CD4-positive, alpha-beta T cell (primary cell): ENCODE measurements around the gene FGR. TPM values are rescaled to one million over a fixed set of nuclear protein-coding genes. Genes with fewer than 3 reads are reported as not detected.
A peak's percentile ranks its signal among the peaks of the same experiment; 100 is the strongest.

ENCODE experiments used
- ATAC-seq: fragments of 200-7000 bp; cut with Tn5 transposase; one replicate; pipeline ENCODE4 v1.10.0; 2022; ENCODE audit warnings: mild to moderate bottlenecking; ENCODE audit not compliant: poor library complexity
- CTCF ChIA-PET: fragments of 350-600 bp; sonication (Branson Sonifier 250); formaldehyde crosslinking; loops from one replicate; lab custom pipeline; 2021; ENCODE audit warnings: antibody characterized with exemption, inconsistent platforms; lab: Charles Lee
- POLR2A ChIA-PET: fragments of 350-600 bp; sonication (Branson Sonifier 250); formaldehyde crosslinking; loops from one replicate; lab custom pipeline; 2021; ENCODE audit warnings: antibody characterized with exemption, inconsistent platforms; lab: Charles Lee
- DNase-seq, 14 experiments: peaks; one replicate each; pipeline ENCODE4 v3.0.0-alpha.2; 2013 to 2020; ENCODE audit warnings: mixed read lengths in 2 of 14
- H3K27ac ChIP-seq, 2 donors: one replicate each; pipeline versions ENCODE4 v1.5.1 to v1.7.0; 2013; ENCODE audit warnings: low read length in 2 of 2, low read depth in 1 of 2, mild to moderate bottlenecking in 1 of 2
- H3K27me3 ChIP-seq, 2 experiments: 1 replicate in 1 of 2; 2 replicates in 1 of 2; pipeline versions ENCODE4 v1.6.1 to v1.7.0; 2013; ENCODE audit warnings: low read length in 2 of 2, control low read depth in 1 of 2, mild to moderate bottlenecking in 1 of 2, moderate library complexity in 1 of 2; ENCODE audit not compliant: insufficient read depth in 2 of 2, control insufficient read depth in 1 of 2
- H3K36me3 ChIP-seq: one replicate; pipeline ENCODE4 v1.6.1; 2013; ENCODE audit warnings: low read length, control low read depth; ENCODE audit not compliant: insufficient read depth
- H3K4me1 ChIP-seq: one replicate; pipeline ENCODE4 v1.6.1; 2013; ENCODE audit warnings: low read length, control low read depth; ENCODE audit not compliant: insufficient read depth
- H3K4me3 ChIP-seq: one replicate; pipeline ENCODE4 v1.5.1; 2013; ENCODE audit warnings: mild to moderate bottlenecking, low read length, moderate library complexity
- H3K9me3 ChIP-seq, 2 experiments: 1 replicate in 1 of 2; 2 replicates in 1 of 2; pipeline versions ENCODE4 v1.6.1 to v1.7.0; 2013; ENCODE audit warnings: low read length in 2 of 2, mild to moderate bottlenecking in 2 of 2, control low read depth in 1 of 2, moderate library complexity in 1 of 2; ENCODE audit not compliant: control insufficient read depth in 1 of 2, insufficient read depth in 1 of 2
- H3K27ac Mint-ChIP-seq: one replicate; pipeline ENCODE4 v1.8.0; 2020; ENCODE audit warnings: mixed read lengths
- H3K27me3 Mint-ChIP-seq: one replicate; pipeline ENCODE4 v1.8.0; 2021; ENCODE audit warnings: mixed read lengths
- H3K36me3 Mint-ChIP-seq: one replicate; pipeline ENCODE4 v1.8.0; 2021; ENCODE audit warnings: low read depth, mixed read lengths
- H3K4me1 Mint-ChIP-seq: one replicate; pipeline ENCODE4 v1.8.0; 2021; ENCODE audit warnings: low read depth, mixed read lengths
- H3K4me3 Mint-ChIP-seq: one replicate; pipeline ENCODE4 v1.8.0; 2020; ENCODE audit warnings: mild to moderate bottlenecking, mixed read lengths
- H3K9me3 Mint-ChIP-seq: one replicate; pipeline ENCODE4 v1.8.0; 2020; ENCODE audit warnings: mixed read lengths
- intact Hi-C, 2 experiments: fragments of 100-400 bp; cut with DNase I in 1 of 2; cut with micrococcal nuclease in 1 of 2; formaldehyde crosslinking; loops; one replicate each; pipeline versions ENCODE4 v1.15.1 to v1.9.0; 2023 to 2025; cut with DNase I, micrococcal nuclease
- total RNA-seq, 174 experiments: library from RNA in 2 of 174; stranded (reverse) in 2 of 174; gene quantifications; one replicate each; pipeline ENCODE4 v1.2.3 and lab custom pipeline; 2021 to 2026
- TF ChIP-seq, protein P1 (sequence below): fragments of 200-600 bp; IDR thresholded peaks from one replicate; pipeline ENCODE4 v1.8.0; 2022; ENCODE audit warnings: antibody characterized with exemption, mild to moderate bottlenecking

FGR gene
- total RNA-seq, 2 experiments from 2014 or later: 3.0 to 3.2 TPM

DNA sequence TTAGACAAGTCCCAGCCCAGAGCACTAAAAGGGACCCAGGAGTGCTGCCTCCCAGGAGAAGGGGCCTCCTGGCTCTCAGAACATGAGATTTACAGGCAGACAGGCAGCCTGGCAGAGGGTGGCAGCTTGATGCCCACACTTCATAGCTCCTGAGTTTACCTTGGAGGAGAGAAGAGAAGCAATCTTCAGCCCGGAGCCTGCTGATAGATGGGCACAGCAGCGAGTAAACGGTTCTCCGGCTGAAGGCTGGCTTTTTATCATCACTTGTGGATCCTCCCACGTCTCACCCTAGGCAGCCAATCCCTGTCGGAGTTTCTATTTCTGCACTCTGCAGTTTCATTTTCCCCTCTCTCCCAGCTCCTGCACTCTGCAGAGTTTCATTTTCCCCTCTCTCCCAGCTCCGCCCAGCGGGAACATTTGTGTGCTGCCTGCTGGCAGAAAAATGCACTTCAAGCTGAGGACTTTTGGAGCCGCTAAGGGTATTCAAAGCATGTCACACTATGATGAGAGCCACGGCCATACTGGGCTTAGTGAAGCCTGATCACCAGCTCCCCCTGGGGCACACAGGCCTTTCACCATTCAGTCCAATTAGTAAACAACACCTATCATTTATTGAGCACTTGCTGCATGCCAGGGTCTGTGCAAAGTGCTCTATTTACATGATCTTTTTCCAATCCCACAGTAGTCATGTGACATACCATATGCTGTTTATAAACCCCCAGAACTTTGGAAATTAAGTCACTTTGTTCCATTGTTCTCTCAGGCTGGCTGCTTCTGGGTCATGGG, 37.2 kb upstream of the FGR start, which contains the start of gene IFI6:
Gene IFI6, minus strand, starts transcription at position 229 of the 786 bp plus-strand sequence. CDS start 2,878 bp downstream, outside the sequence.
- DNase-seq (peak; percentile 56 to 92 (median 68)), ATAC-seq (peak; percentile 90)
- Histone ChIP-seq H3K27ac (peak within 1 kb of the TSS; percentile 85 to 91), H3K4me1 (peaks cover 40% of the 10 kb centered on the region), H3K4me3 (peak within 1 kb of the TSS; percentile 69), H3K9me3 (no peaks in the 10 kb centered on the region), H3K27me3 (no peaks in the 10 kb centered on the region), H3K36me3 (peaks cover 4% of the 10 kb centered on the region)
- Mint-ChIP-seq H3K27ac (peak within 1 kb of the TSS; percentile 85), H3K4me1 (peaks cover 39% of the 10 kb centered on the region), H3K27me3 (no peaks in the 10 kb centered on the region), H3K4me3 (peak within 1 kb of the TSS; percentile 92), H3K36me3 (peaks cover 11% of the 10 kb centered on the region), H3K9me3 (no peaks in the 10 kb centered on the region)
- CTCF ChIA-PET: interaction anchor here (0.7 to 4.0 kb wide), 4 partner anchors 10 to 116 kb away, joined by 3 to 44 read pairs (median 10); partner anchors contain the start of gene FAM76A
- POLR2A ChIA-PET: interaction anchor here (0.7 to 2.0 kb wide), 13 partner anchors 9 to 561 kb away, joined by 3 to 27 read pairs (median 5); partner anchors contain the start of genes AHDC1, DNAJC8, FAM76A and STX12
- intact Hi-C loops: loop anchor here (2.0 to 5.0 kb wide), 3 partner anchors 53 to 101 kb away; partner anchors contain the start of genes STX12 (in 2 of the 2) and FAM76A (in 1 of the 2)
- TF ChIP-seq, protein P1, sequence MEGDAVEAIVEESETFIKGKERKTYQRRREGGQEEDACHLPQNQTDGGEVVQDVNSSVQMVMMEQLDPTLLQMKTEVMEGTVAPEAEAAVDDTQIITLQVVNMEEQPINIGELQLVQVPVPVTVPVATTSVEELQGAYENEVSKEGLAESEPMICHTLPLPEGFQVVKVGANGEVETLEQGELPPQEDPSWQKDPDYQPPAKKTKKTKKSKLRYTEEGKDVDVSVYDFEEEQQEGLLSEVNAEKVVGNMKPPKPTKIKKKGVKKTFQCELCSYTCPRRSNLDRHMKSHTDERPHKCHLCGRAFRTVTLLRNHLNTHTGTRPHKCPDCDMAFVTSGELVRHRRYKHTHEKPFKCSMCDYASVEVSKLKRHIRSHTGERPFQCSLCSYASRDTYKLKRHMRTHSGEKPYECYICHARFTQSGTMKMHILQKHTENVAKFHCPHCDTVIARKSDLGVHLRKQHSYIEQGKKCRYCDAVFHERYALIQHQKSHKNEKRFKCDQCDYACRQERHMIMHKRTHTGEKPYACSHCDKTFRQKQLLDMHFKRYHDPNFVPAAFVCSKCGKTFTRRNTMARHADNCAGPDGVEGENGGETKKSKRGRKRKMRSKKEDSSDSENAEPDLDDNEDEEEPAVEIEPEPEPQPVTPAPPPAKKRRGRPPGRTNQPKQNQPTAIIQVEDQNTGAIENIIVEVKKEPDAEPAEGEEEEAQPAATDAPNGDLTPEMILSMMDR: peak; percentile 52

GRCh38 chr1:27669876-27670275, 34.9 kb upstream of the FGR start:
- Mint-ChIP-seq H3K27me3 (no peaks in the 10 kb centered on the region), H3K36me3 (peaks cover 27% of the 10 kb centered on the region), H3K27ac (peak overlapping the region; percentile 85), H3K4me3 (peak overlapping the region; percentile 78), H3K4me1 (peaks cover 39% of the 10 kb centered on the region), H3K9me3 (no peaks in the 10 kb centered on the region)
- ChIA-PET CTCF (interaction anchor here (0.6 to 4.0 kb wide), 42 partner anchors 9 to 372 kb away, joined by 3 to 44 read pairs (median 4); partner anchors contain the start of genes FAM76A, MAP3K6, PPP1R8 and STX12), POLR2A (interaction anchor here (0.5 to 2.3 kb wide), 9 partner anchors 56 to 1105 kb away, joined by 3 to 22 read pairs (median 4); partner anchors contain the start of genes AHDC1, FAM76A, PPP1R8 and STX12)
- Histone ChIP-seq H3K27me3 (no peaks in the 10 kb centered on the region), H3K4me1 (peaks cover 40% of the 10 kb centered on the region), H3K36me3 (peaks cover 10% of the 10 kb centered on the region), H3K4me3 (no peak overlapping the region), H3K9me3 (no peaks in the 10 kb centered on the region), H3K27ac (no peak overlapping the region)
- ATAC-seq (no peak), DNase-seq (peak in 1 of 14 experiments; percentile 13)
- intact Hi-C loops: loop anchor here (1.0 to 10.0 kb wide), 6 partner anchors 49 to 368 kb away; partner anchors contain the start of genes FAM76A (in 1 of the 2) and STX12 (in 1 of the 2)
- TF ChIP-seq, protein P1: no peak
